ENCODE data around the gene P4HB.

DNA sequence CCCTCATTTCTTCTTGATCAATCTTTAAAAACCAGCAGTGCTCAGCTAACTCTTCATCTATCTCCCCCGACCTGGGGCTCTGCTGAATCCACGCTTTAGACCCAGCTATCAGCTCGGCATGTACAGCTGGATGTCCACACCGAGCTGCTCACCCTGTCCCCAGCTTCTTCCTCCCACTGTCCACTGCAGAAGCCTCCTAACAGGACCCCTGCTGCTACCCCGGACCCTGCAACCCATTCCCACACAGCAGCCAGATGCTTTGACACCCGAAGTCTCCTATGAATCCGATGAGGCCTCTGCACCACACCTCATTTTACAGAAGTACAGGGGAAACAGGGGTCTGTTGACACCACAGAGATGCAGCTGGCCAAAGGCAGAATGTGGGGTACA is 42.6 kb downstream of the P4HB start:
- TF ChIP-seq CTCF (IDR thresholded peaks at IDR 0.05) (no peak), POLR2A (IDR thresholded peaks at IDR 0.05) (no peak), POLR2AphosphoS5 (IDR thresholded peaks at IDR 0.05) (no peak)
